GM12878 (cell line): Measurements from ENCODE around the gene FBXO42. TPM values are rescaled to one million over a fixed set of nuclear protein-coding genes. Genes with fewer than 3 reads are reported as not detected.

Experiments used
- BACH1 ChIP-seq: fragments of 450-650 bp; IDR thresholded peaks from 2 replicates; pipeline ENCODE4 v1.6.1; 2017; ENCODE audit warnings: mild to moderate bottlenecking, borderline replicate concordance
- EP300 ChIP-seq, 2 experiments: fragments of 150-350 bp in 1 of 2; IDR thresholded peaks; 2 replicates each; pipeline ENCODE4 v1.6.1; 2011 to 2012; ENCODE audit warnings: low read depth in 2 of 2, low read length in 2 of 2, borderline replicate concordance in 1 of 2, improper control_type of control experiment in 1 of 2, inconsistent platforms in 1 of 2; ENCODE audit not compliant: control insufficient read depth in 1 of 2
- MEF2A ChIP-seq: IDR thresholded peaks from 2 replicates; pipeline ENCODE4 v1.6.1; 2011; ENCODE audit warnings: low read depth, mild to moderate bottlenecking, low read length, moderate library complexity; ENCODE audit not compliant: insufficient read depth
- MYB ChIP-seq: fragments of 150-350 bp; IDR thresholded peaks from 2 replicates; pipeline ENCODE4 v1.6.1; 2014; ENCODE audit warnings: mild to moderate bottlenecking, low read depth, low read length, borderline replicate concordance
- SMARCA5 ChIP-seq: fragments of 450-650 bp; IDR thresholded peaks from 2 replicates; pipeline ENCODE4 v1.6.1; 2017; ENCODE audit warnings: mild to moderate bottlenecking
- TBL1XR1 ChIP-seq: IDR thresholded peaks from 2 replicates; pipeline ENCODE4 v1.6.1; 2012; ENCODE audit warnings: low read depth, low read length, improper control_type of control experiment
- polyA plus RNA-seq, 11 experiments: library from polyadenylated mRNA; depleted of rRNA in 4 of 11; unstranded in 6 of 11; stranded (reverse) in 5 of 11; fragments of >200 nt; fragmentation: Nextera tagmentation in 4 of 11; fragmentation: Illumina TruSeq in 1 of 11; extraction: Ambion mirVana in 4 of 11; extraction: Trizol in 1 of 11; gene quantifications; 1 replicate in 1 of 11; 2 replicates in 10 of 11; pipeline versions ENCODE4 v1.2.1 to v1.2.3, GENCODE V29; 2011 to 2016; ENCODE audit warnings: inconsistent platforms in 2 of 11, missing spikeins in 2 of 11, low read depth in 1 of 11
- total RNA-seq, 4 experiments: library from RNA; depleted of rRNA in 3 of 4; stranded (reverse); fragments of >200 nt in 3 of 4; fragmentation: Illumina TruSeq in 1 of 4; extraction: Trizol in 1 of 4; gene quantifications; 2 replicates each; pipeline versions ENCODE4 v1.2.1 to v1.2.3, GENCODE V29; 2013 to 2021
- TF ChIP-seq, protein P1 (sequence below): fragments of 450-650 bp; formaldehyde crosslinking; IDR thresholded peaks from 2 replicates; pipeline ENCODE4 v1.4.0; 2022; ENCODE audit warnings: mild to moderate bottlenecking, moderate library complexity
- TF ChIP-seq, protein P2 (sequence below): fragments of 450-650 bp; IDR thresholded peaks from 2 replicates; pipeline ENCODE4 v1.6.1; 2017; ENCODE audit warnings: antibody characterized with exemption, mild to moderate bottlenecking, moderate library complexity

FBXO42 gene
- total and polyA plus RNA-seq, 10 of the 15 experiments (the other 5 are each of a cell fraction or from before 2014, with no cell fraction given), result 6.1 to 23.8 (median 15.2) TPM

DNA sequence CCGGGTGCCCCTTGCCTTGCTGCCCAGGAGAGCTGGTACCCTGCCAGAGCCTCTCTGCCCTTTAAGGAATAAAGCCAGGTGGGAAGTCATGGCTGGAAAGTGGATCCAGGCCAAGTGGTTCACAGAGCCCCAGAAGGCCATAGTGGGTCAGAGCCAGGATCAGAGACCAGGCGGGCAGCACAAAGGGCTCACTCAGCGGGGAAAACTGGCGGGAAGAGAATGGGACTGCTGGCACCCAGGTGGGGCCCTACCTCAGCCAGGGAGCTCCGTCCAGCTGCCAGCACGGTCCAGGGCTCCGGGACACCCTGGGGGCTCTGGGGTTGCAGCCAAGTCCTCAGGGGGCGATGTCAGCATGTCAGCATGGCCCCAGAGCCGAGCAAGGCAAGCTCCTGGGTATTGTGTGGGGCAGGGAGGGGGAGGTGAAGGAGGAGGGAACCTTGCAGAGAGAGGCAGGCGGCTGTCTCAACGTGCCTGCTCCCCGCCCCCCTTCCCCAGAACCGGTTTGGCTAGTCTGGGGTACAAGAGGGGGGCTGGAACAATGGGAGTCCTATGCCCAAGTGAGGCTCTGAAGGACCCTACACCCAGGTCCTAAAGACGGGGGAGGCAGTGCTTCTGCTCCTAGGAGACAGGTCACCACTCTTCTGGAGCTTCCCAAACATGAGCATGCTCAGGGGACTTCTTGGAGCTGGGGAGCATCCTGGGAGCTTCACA is 139.9 kb downstream of the FBXO42 start, which contains the start of gene ARHGEF19 (continued):
- TF ChIP-seq, protein P1, sequence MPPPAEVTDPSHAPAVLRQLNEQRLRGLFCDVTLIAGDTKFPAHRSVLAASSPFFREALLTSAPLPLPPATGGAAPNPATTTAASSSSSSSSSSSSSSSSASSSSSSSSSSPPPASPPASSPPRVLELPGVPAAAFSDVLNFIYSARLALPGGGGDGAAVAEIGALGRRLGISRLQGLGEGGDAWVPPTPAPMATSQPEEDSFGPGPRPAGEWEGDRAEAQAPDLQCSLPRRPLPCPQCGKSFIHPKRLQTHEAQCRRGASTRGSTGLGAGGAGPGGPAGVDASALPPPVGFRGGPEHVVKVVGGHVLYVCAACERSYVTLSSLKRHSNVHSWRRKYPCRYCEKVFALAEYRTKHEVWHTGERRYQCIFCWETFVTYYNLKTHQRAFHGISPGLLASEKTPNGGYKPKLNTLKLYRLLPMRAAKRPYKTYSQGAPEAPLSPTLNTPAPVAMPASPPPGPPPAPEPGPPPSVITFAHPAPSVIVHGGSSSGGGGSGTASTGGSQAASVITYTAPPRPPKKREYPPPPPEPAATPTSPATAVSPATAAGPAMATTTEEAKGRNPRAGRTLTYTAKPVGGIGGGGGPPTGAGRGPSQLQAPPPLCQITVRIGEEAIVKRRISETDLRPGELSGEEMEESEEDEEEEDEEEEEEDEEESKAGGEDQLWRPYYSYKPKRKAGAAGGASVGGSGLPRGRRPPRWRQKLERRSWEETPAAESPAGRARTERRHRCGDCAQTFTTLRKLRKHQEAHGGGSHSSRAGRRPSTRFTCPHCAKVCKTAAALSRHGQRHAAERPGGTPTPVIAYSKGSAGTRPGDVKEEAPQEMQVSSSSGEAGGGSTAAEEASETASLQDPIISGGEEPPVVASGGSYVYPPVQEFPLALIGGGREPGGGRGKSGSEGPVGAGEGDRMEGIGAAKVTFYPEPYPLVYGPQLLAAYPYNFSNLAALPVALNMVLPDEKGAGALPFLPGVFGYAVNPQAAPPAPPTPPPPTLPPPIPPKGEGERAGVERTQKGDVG (CRISPR knock-in tag), result no peak
- TF ChIP-seq TBL1XR1 (no peak), SMARCA5 (no peak), MYB (no peak), EP300 (IDR thresholded peaks at IDR 0.05; ENCODE audit: borderline replicate concordance in 1 of 2, control insufficient read depth in 1 of 2, low read depth in 2 of 2, low read length in 2 of 2) (no peak), BACH1 (no peak), MEF2A (no peak)
- TF ChIP-seq, protein P2, sequence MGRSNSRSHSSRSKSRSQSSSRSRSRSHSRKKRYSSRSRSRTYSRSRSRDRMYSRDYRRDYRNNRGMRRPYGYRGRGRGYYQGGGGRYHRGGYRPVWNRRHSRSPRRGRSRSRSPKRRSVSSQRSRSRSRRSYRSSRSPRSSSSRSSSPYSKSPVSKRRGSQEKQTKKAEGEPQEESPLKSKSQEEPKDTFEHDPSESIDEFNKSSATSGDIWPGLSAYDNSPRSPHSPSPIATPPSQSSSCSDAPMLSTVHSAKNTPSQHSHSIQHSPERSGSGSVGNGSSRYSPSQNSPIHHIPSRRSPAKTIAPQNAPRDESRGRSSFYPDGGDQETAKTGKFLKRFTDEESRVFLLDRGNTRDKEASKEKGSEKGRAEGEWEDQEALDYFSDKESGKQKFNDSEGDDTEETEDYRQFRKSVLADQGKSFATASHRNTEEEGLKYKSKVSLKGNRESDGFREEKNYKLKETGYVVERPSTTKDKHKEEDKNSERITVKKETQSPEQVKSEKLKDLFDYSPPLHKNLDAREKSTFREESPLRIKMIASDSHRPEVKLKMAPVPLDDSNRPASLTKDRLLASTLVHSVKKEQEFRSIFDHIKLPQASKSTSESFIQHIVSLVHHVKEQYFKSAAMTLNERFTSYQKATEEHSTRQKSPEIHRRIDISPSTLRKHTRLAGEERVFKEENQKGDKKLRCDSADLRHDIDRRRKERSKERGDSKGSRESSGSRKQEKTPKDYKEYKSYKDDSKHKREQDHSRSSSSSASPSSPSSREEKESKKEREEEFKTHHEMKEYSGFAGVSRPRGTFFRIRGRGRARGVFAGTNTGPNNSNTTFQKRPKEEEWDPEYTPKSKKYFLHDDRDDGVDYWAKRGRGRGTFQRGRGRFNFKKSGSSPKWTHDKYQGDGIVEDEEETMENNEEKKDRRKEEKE, result no peak
